Esophagus squamous epithelium (tissue), 5 donors: ENCODE measurements around the gene SLC5A11. TPM values are rescaled to one million over a fixed set of nuclear protein-coding genes. Genes with fewer than 3 reads are reported as not detected.

Experiments used
- DNase-seq: peaks from one replicate; lab custom pipeline; 2025; lab: John Stamatoyannopoulos, UW
- H3K27ac ChIP-seq, 4 donors: fragments of 200-600 bp; sonication (generic); one replicate each; pipeline ENCODE4 v1.5.1; 2016 to 2019; ENCODE audit warnings: mild to moderate bottlenecking in 1 of 4
- H3K27me3 ChIP-seq, 4 donors: fragments of 200-600 bp; sonication (generic); 1 replicate in 3 of 4; 2 replicates in 1 of 4; pipeline versions ENCODE4 v1.5.1 to v1.6.0; 2017 to 2021; ENCODE audit warnings: antibody characterized with exemption in 1 of 4
- H3K36me3 ChIP-seq, 3 donors: fragments of 200-600 bp; sonication (generic); one replicate each; pipeline ENCODE4 v1.5.1; 2016 to 2019
- H3K4me1 ChIP-seq, 3 donors: fragments of 200-600 bp; sonication (generic); one replicate each; pipeline ENCODE4 v1.5.1; 2017 to 2019
- H3K4me3 ChIP-seq, 4 donors: fragments of 200-600 bp; sonication (generic); 1 replicate in 3 of 4; 2 replicates in 1 of 4; pipeline ENCODE4 v1.5.1; 2016 to 2019; ENCODE audit warnings: mild to moderate bottlenecking in 2 of 4, moderate library complexity in 1 of 4
- H3K9me3 ChIP-seq, 3 donors: fragments of 200-600 bp; sonication (generic); one replicate each; pipeline ENCODE4 v1.5.1; 2016 to 2019
- CTCF ChIP-seq, 6 experiments: fragments of 450-650 bp in 4 of 6; fragments of 200-600 bp in 2 of 6; sonication (generic) in 2 of 6; IDR thresholded peaks; one replicate each; pipeline ENCODE4 v1.5.1; 2016 to 2019; ENCODE audit warnings: antibody characterized with exemption in 6 of 6, mild to moderate bottlenecking in 4 of 6, moderate library complexity in 4 of 6
- POLR2A ChIP-seq, 4 donors: fragments of 450-650 bp; IDR thresholded peaks; one replicate each; pipeline ENCODE4 v1.6.1; 2017; ENCODE audit warnings: antibody characterized with exemption in 4 of 4, mild to moderate bottlenecking in 4 of 4, moderate library complexity in 3 of 4
- WGBS, 2 donors: methylation state at CpG; one replicate each; pipeline ENCODE4 v1.1.5; 2018; 5-methylcytosine and 5-hydroxymethylcytosine counted together
- intact Hi-C: fragments of 100-400 bp; cut with DNase I; formaldehyde crosslinking; loops from one replicate; pipeline ENCODE4 v1.15.0; 2022
- total RNA-seq, 4 donors: library from RNA; depleted of rRNA; stranded (reverse); fragments of >200 nt; gene quantifications; one replicate each; pipeline ENCODE4 v1.1.0, GENCODE V29; 2016
- donor health status: DM: yes; HTN: yes; CAD: no.

The SLC5A11 gene
- total RNA-seq, 4 donors from 2014 or later = 1.1 TPM; not detected in 3

- H3K36me3 ChIP-seq = no peaks in the 10 kb centered on the region
- intact Hi-C loops = no loop called here
- TF ChIP-seq POLR2A (IDR thresholded peaks at IDR 0.05) (no peak), CTCF (IDR thresholded peaks at IDR 0.05) (no peak)
- peaks cover 0 to 10% (median 6%) of the 10 kb centered on the region in 3 donors for H3K4me1 ChIP-seq
- H3K27ac ChIP-seq = no peak overlapping the region
- H3K9me3 ChIP-seq = no peaks in the 10 kb centered on the region
- H3K4me3 ChIP-seq = no peak overlapping the region
- WGBS, 2 donors = 86 to 90% methylated on average over 3 of the region's 3 CpGs
- DNase-seq = no peak
- H3K27me3 ChIP-seq = no peaks in the 10 kb centered on the region
Observed at GRCh38 chr16:24847358-24847664, 1.5 kb downstream of the SLC5A11 start.

GRCh38 chr16:24848065-24848464, 2.3 kb downstream of the SLC5A11 start:
- H3K27ac ChIP-seq = no peak overlapping the region
- intact Hi-C loops = no loop called here
- no peak for DNase-seq
- whole genome bisulfite sequencing, 2 donors = 35 to 45% methylated on average over 5 of the region's 5 CpGs
- no peak overlapping the region for H3K4me3 ChIP-seq
- TF ChIP-seq POLR2A (IDR thresholded peaks at IDR 0.05) = no peak
- no peak for TF ChIP-seq CTCF (IDR thresholded peaks at IDR 0.05)
- H3K36me3 ChIP-seq = no peaks in the 10 kb centered on the region
- no peaks in the 10 kb centered on the region for H3K9me3 ChIP-seq
- H3K27me3 ChIP-seq = no peaks in the 10 kb centered on the region
- peaks cover 0 to 12% (median 7%) of the 10 kb centered on the region in 3 donors for H3K4me1 ChIP-seq

- TF ChIP-seq CTCF (IDR thresholded peaks at IDR 0.05) (no peak), POLR2A (IDR thresholded peaks at IDR 0.05) (no peak)
Observed at GRCh38 chr16:24849641-24850040, 3.9 kb downstream of the SLC5A11 start.

GRCh38 chr16:24850289-24850938, 4.7 kb downstream of the SLC5A11 start:
- TF ChIP-seq CTCF (IDR thresholded peaks at IDR 0.05) (no peak), POLR2A (IDR thresholded peaks at IDR 0.05) (no peak)
- no peaks in the 10 kb centered on the region for H3K27me3 ChIP-seq
- H3K27ac ChIP-seq = no peak overlapping the region
- intact Hi-C loops = no loop called here
- H3K36me3 ChIP-seq = no peaks in the 10 kb centered on the region
- no peak overlapping the region for H3K4me3 ChIP-seq
- H3K4me1 ChIP-seq = peaks cover 6 to 25% (median 14%) of the 10 kb centered on the region in 3 donors
- H3K9me3 ChIP-seq = no peaks in the 10 kb centered on the region
- DNase-seq = no peak
- 61 to 74% methylated on average over 4 to 9 of the region's 9 CpGs for WGBS, 2 donors

More at GRCh38 chr16:24849641-24850040, 3.9 kb downstream of the SLC5A11 start:
- H3K4me3 ChIP-seq = no peak overlapping the region
- intact Hi-C loops = no loop called here
- DNase-seq = no peak
- H3K4me1 ChIP-seq = peaks cover 6 to 25% (median 14%) of the 10 kb centered on the region in 3 donors
- no peaks in the 10 kb centered on the region for H3K27me3 ChIP-seq
- no peaks in the 10 kb centered on the region for H3K9me3 ChIP-seq
- H3K36me3 ChIP-seq = no peaks in the 10 kb centered on the region
- H3K27ac ChIP-seq = no peak overlapping the region
- 88 to 92% methylated on average over 5 of the region's 5 CpGs for WGBS, 2 donors

- Histone ChIP-seq H3K4me1 (peaks cover 6 to 25% (median 14%) of the 10 kb centered on the region in 3 donors), H3K9me3 (no peaks in the 10 kb centered on the region), H3K27ac (no peak overlapping the region), H3K36me3 (no peaks in the 10 kb centered on the region), H3K27me3 (no peaks in the 10 kb centered on the region), H3K4me3 (no peak overlapping the region)
- WGBS, 2 donors = 34 to 38% methylated on average over 8 of the region's 8 CpGs
- intact Hi-C loops = no loop called here
- no peak for TF ChIP-seq POLR2A (IDR thresholded peaks at IDR 0.05)
- no peak for TF ChIP-seq CTCF (IDR thresholded peaks at IDR 0.05)
- no peak for DNase-seq
Observed at GRCh38 chr16:24851700-24852099, 5.9 kb downstream of the SLC5A11 start.
